HEK293T (cell line): ENCODE measurements around the gene PPP4R3B.
"Not testable (repeated sequence)": the region's sequence is repeated elsewhere in the genome, so short reads cannot be mapped to it uniquely, and the experiment has no call there.

Source experiments
- CTCF ChIA-PET: fragments of 350-600 bp; formaldehyde crosslinking; extraction: SDS; loops from one replicate; lab custom pipeline; 2021; ENCODE audit warnings: antibody characterized with exemption, inconsistent platforms; lab: Yijun Ruan, JAX
- POLR2A ChIA-PET: fragments of 350-600 bp; formaldehyde crosslinking; extraction: SDS; loops from one replicate; lab custom pipeline; 2020; ENCODE audit warnings: antibody characterized with exemption, inconsistent platforms; lab: Yijun Ruan, JAX
- DNase-seq: peaks from one replicate; pipeline ENCODE4 v3.0.0; 2012; ENCODE audit warnings: mixed read lengths; ENCODE audit errors: extremely low spot score
- ARNT ChIP-seq: fragments of 450-650 bp; IDR thresholded peaks from 2 replicates; pipeline ENCODE4 v1.6.1; 2017; ENCODE audit warnings: mild to moderate bottlenecking
- BHLHE40 ChIP-seq: fragments of 450-650 bp; IDR thresholded peaks from 2 replicates; pipeline ENCODE4 v1.6.1; 2016; ENCODE audit warnings: mild to moderate bottlenecking, moderate library complexity, borderline replicate concordance
- CTBP1 ChIP-seq: fragments of 450-650 bp; IDR thresholded peaks from 2 replicates; pipeline ENCODE4 v1.6.1; 2016; ENCODE audit warnings: borderline replicate concordance
- ELF4 ChIP-seq: fragments of 450-650 bp; IDR thresholded peaks from 2 replicates; pipeline ENCODE4 v1.6.1; 2017; ENCODE audit warnings: antibody characterized with exemption
- FOXA1 ChIP-seq: fragments of 450-650 bp; IDR thresholded peaks from 2 replicates; pipeline ENCODE4 v1.6.1; 2016; ENCODE audit warnings: mild to moderate bottlenecking
- FOXK2 ChIP-seq: fragments of 450-650 bp; IDR thresholded peaks from 2 replicates; pipeline ENCODE4 v1.6.1; 2016; ENCODE audit warnings: mild to moderate bottlenecking
- FOXM1 ChIP-seq: fragments of 450-650 bp; IDR thresholded peaks from 2 replicates; pipeline ENCODE4 v1.6.1; 2017; ENCODE audit warnings: mild to moderate bottlenecking, borderline replicate concordance
- HDGF ChIP-seq: fragments of 450-650 bp; IDR thresholded peaks from 2 replicates; pipeline ENCODE4 v1.6.1; 2017; ENCODE audit warnings: antibody characterized with exemption, borderline replicate concordance
- L3MBTL2 ChIP-seq: fragments of 450-650 bp; conservative IDR thresholded peaks from 2 replicates; pipeline ENCODE4 v1.6.1; 2016; ENCODE audit warnings: mild to moderate bottlenecking
- LEF1 ChIP-seq: fragments of 450-650 bp; IDR thresholded peaks from 2 replicates; pipeline ENCODE4 v1.6.1; 2017; ENCODE audit warnings: mild to moderate bottlenecking, borderline replicate concordance
- NFRKB ChIP-seq: fragments of 450-650 bp; IDR thresholded peaks from 2 replicates; pipeline ENCODE4 v1.6.1; 2016; ENCODE audit warnings: mild to moderate bottlenecking, moderate library complexity
- PKNOX1 ChIP-seq: fragments of 450-650 bp; IDR thresholded peaks from 2 replicates; pipeline ENCODE4 v1.6.1; 2016
- SP1 ChIP-seq: fragments of 450-650 bp; IDR thresholded peaks from 2 replicates; pipeline ENCODE4 v1.6.1; 2017
- SUZ12 ChIP-seq: fragments of 450-650 bp; IDR thresholded peaks from 2 replicates; pipeline ENCODE4 v1.6.1; 2016; ENCODE audit warnings: mild to moderate bottlenecking
- TARDBP ChIP-seq: fragments of 450-650 bp; IDR thresholded peaks from 2 replicates; pipeline ENCODE4 v1.6.1; 2016
- ZNF384 ChIP-seq: fragments of 450-650 bp; IDR thresholded peaks from 2 replicates; pipeline ENCODE4 v1.6.1; 2016

Gene PPP4R3B

GRCh38 chr2:55607717-55608116, 9.7 kb downstream of the PPP4R3B start:
- POLR2A ChIA-PET = no interaction called here
- DNase-seq = no peak
- CTCF ChIA-PET = no interaction called here
- TF ChIP-seq HDGF (no peak), SP1 (no peak), PKNOX1 (no peak), NFRKB (no peak), SUZ12 (no peak), CTBP1 (no peak), LEF1 (no peak), ZNF384 (no peak), ELF4 (no peak), FOXM1 (no peak), TARDBP (no peak), L3MBTL2 (no peak), BHLHE40 (no peak), FOXK2 (no peak), FOXA1 (no peak), ARNT (no peak)

GRCh38 chr2:55604027-55604565, 13.3 kb downstream of the PPP4R3B start:
- ChIA-PET CTCF (no interaction called here), POLR2A (no interaction called here)
- no peak for DNase-seq
- TF ChIP-seq SP1 (no peak), ELF4 (no peak), LEF1 (no peak), ZNF384 (no peak), TARDBP (no peak), FOXK2 (no peak)

GRCh38 chr2:55601849-55602248, 15.6 kb downstream of the PPP4R3B start:
- no peak for TF ChIP-seq CTBP1
- no peak for TF ChIP-seq HDGF
- no peak for TF ChIP-seq SP1
- TF ChIP-seq ARNT = no peak
- TF ChIP-seq NFRKB = no peak
- no peak for TF ChIP-seq L3MBTL2
- TF ChIP-seq FOXA1 = no peak
- no peak for TF ChIP-seq FOXK2
- no peak for TF ChIP-seq BHLHE40
- no peak for TF ChIP-seq ZNF384
- TF ChIP-seq FOXM1 = no peak
- TF ChIP-seq SUZ12 = no peak
- no peak for TF ChIP-seq TARDBP
- no peak for TF ChIP-seq LEF1
- TF ChIP-seq ELF4 = no peak
- TF ChIP-seq PKNOX1 = no peak
- CTCF ChIA-PET = no interaction called here
- no peak for DNase-seq
- POLR2A ChIA-PET = interaction anchor here (0.7 kb wide), 1 partner anchor 82 kb away, joined by 3 read pairs; the partner anchor contains the start of gene CFAP36

- DNase-seq = no peak
- POLR2A ChIA-PET = interaction anchor here (1.1 kb wide), 1 partner anchor 11 kb away, joined by 3 read pairs; no protein-coding TSS in a partner anchor
- TF ChIP-seq TARDBP = no peak
- TF ChIP-seq SUZ12 = no peak
- TF ChIP-seq FOXK2 = no peak
- TF ChIP-seq FOXA1 = no peak
- TF ChIP-seq FOXM1 = no peak
- no peak for TF ChIP-seq ELF4
- TF ChIP-seq CTBP1 = no peak
- no peak for TF ChIP-seq HDGF
- no peak for TF ChIP-seq BHLHE40
- TF ChIP-seq NFRKB = no peak
- TF ChIP-seq L3MBTL2 = no peak
- no peak for TF ChIP-seq ZNF384
- TF ChIP-seq LEF1 = no peak
- CTCF ChIA-PET = no interaction called here
Measured at GRCh38 chr2:55598056-55598795, 19.2 kb downstream of the PPP4R3B start.

- CTCF ChIA-PET, DNase-seq: not testable (repeated sequence)
- POLR2A ChIA-PET = interaction anchor here (1.8 kb wide), 1 partner anchor 77 kb away, joined by 6 read pairs; the partner anchor contains the start of gene CFAP36
Measured at GRCh38 chr2:55596795-55597194, 20.6 kb downstream of the PPP4R3B start.

- DNase-seq = no peak
- ChIA-PET POLR2A (interaction anchor here (1.8 kb wide), 1 partner anchor 76 kb away, joined by 6 read pairs; the partner anchor contains the start of gene CFAP36), CTCF (no interaction called here)
- TF ChIP-seq FOXM1 = no peak
- TF ChIP-seq LEF1 = no peak
- TF ChIP-seq FOXK2 = no peak
- no peak for TF ChIP-seq SUZ12
- no peak for TF ChIP-seq ELF4
- no peak for TF ChIP-seq SP1
- TF ChIP-seq FOXA1 = no peak
- TF ChIP-seq ZNF384 = no peak
- TF ChIP-seq TARDBP = no peak
- TF ChIP-seq NFRKB = no peak
- TF ChIP-seq CTBP1 = no peak
- no peak for TF ChIP-seq ARNT
- TF ChIP-seq HDGF = no peak
- no peak for TF ChIP-seq L3MBTL2
- no peak for TF ChIP-seq BHLHE40
- TF ChIP-seq PKNOX1 = no peak
Measured at GRCh38 chr2:55595536-55595935, 21.9 kb downstream of the PPP4R3B start.
